ENCODE data around the gene PANK4.
"Not testable (repeated sequence)": the region's sequence is repeated elsewhere in the genome, so short reads cannot be mapped to it uniquely, and the experiment has no call there.

Gene PANK4

DNA sequence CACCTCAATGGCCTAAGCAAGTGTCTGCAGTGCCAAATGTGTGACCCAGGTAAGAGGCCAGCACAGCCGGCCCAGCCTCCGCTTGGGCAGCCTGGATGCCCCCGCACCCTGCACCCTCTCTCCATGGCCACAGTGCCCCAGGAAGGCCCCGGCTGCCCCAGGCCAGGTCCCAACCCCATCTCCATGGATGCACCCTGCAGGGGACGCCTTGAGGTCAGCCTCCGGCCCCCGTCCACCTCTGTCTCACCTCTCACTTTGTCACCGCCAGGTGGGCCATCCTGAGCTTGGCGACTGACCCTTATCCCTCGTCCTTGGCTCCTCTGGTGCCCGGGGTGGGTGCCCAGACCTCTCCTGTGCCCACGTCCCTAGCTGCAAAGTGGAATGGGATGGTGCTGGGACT lies 32.0 kb upstream of the PANK4 start:
- DNase-seq: no peak

DNA sequence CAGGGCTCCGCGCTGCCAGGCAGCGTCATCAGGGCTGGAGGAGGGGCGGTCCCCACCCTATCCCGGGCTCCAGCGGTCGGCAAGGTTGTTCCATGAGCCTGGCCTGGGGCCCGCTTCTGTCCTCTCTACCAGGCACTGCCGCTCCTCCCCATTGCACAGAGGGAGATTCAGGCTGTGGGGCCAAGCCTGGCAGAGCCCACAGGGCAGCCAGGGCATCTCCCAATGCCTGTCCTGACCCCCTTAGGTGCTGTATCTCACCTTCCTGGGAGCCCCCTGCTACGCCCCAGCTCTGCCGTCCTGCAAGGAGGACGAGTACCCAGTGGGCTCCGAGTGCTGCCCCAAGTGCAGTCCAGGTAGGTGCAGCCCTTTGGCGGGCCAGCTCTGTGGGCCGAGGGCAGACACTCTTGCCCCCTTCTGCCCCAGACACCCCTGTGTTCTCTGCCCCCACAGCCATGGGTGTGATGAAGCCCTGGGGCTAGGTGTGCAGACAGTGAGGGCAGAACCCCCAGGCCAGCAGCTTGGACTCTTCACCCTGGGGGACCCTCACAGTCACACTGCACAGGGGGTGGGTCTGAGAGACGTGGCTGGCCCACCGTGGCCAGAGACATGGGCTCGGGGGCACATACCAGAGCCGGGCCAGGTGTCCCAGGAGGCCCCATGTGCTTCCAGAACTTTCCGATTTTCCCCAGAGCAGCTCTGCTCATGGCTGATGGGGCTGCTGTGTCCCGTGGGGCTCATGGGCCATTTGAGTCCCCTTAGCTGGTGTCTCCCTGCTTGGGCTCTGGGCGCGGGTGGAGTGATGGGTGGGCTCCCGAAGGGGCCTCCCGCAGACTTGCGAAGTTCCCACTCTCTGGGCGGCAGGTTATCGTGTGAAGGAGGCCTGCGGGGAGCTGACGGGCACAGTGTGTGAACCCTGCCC lies 31.3 kb upstream of the PANK4 start:
- DNase-seq: no peak

DNA sequence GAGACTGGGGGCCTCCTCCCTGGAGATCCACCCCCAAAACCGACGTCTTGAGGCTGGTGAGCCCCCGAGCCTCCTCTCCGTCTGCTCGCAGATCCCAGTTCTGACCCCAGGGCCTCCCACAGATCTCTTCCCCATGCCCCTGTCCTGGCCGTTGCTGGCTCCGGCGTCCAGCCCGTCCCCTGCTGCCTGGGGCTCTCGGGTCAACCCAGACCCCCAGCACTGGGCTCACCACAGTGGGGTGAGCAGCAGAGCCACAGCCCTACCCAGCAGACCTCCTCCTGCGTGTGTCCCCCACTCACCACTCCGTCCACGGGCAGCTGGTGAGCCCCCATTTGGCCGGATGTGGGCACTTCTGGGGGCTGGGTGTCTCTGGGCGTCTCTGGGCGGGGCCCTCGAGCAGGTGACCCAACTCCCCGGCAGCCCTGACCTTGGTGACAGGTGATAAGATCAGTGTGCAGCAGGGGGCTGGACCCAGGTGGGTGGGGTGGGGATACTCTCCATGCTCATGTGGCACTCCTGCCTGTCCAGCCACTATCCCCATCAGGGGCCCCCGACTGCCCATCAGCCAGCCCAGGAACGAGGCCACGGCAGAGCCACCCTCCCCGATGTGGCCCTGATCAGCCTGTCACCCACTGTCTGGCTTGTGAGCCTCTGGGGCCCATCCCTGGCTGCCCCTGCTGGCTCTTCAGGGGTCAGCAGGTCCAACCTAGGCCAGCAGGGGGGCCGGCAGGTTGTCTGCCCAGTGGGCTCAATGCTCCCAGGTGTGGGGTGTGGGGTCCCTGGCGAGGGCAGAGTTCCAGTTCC lies 30.5 kb upstream of the PANK4 start:
- DNase-seq: peak; percentile 55

DNA sequence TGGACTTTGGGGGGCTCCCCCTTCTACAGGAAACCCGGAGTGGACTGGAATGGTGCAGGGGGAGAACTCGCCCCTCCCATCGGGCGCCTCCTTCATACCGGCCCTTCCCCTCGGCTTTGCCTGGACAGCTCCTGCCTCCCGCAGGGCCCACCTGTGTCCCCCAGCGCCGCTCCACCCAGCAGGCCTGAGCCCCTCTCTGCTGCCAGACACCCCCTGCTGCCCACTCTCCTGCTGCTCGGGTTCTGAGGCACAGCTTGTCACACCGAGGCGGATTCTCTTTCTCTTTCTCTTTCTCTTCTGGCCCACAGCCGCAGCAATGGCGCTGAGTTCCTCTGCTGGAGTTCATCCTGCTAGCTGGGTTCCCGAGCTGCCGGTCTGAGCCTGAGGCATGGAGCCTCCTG lies 29.9 kb upstream of the PANK4 start, which contains the start of gene TNFRSF14:
Gene TNFRSF14, plus strand, starts transcription at position 95 of the 401 bp plus-strand sequence. Its CDS starts 294 bp downstream, at position 389.
- DNase-seq: peak; percentile 76

DNA sequence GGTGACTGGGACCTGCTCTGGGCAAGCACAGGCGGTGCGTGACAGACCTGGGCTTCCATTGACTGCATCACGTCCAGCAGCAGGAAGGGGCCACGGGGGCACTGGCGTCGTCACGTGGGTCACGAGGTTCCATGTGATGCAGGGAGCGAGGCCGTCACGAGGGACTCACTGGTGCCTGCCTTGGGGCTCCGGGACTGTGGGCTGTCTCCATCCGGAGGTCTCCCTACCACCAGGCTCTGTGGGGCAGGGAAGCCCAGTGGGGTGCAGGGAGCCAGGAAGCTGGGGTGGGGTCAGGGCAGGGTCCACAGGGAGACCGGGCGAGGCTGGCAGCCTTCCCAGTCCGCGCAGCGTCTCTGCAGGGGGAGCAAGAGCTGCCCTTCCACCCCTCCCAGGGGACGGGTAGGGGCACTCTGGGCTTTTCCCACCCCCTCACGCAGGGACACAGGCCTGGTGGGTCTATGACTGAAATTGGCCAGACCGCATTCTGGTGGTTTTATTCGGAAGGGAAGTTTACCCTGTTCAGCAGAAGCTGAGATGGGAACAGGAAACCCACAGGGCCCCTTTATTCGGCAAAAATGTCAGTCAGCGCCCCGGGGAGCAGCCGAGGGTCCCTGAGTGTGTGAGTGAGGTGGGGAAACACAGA lies 29.4 kb upstream of the PANK4 start:
- peak; percentile 76 for DNase-seq

DNA sequence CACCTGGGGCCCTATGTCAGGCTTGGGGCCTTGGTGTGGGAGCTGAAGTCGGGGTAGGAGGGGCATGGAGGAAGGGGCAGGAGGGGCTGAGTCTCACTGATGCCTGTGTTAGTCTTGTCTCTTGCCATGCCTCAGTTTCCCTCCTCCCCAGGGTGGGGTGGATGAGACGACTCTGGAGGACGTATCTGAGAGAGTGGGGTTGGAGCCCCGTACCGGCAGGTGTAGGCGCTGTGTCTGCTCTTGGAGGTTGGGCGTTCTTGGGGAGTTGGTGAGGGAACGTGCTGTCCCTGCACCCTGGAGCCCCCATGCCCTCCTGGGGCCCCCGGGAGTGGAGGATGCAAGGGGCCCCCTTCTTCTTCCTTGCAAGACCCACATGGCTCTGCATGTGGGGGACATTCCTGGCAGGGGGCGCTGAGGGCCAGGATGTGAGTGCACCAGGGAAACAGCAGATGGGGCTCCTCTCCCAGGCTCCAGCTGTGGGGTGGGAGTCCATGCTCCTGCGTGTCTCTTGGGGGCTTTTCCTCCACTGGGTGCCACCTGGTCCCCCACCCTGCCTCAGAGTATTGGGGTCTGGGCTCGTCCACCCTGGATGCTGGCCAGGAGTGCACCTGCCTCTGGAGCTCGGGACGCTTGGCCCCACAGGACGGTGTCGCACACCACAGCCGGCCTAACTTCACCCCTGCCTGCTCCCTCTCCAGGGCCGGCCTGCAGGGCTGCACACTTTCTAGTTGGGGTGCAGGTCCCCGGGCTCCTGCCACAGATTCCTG lies 28.4 kb upstream of the PANK4 start:
- DNase-seq: peak; percentile 78

DNA sequence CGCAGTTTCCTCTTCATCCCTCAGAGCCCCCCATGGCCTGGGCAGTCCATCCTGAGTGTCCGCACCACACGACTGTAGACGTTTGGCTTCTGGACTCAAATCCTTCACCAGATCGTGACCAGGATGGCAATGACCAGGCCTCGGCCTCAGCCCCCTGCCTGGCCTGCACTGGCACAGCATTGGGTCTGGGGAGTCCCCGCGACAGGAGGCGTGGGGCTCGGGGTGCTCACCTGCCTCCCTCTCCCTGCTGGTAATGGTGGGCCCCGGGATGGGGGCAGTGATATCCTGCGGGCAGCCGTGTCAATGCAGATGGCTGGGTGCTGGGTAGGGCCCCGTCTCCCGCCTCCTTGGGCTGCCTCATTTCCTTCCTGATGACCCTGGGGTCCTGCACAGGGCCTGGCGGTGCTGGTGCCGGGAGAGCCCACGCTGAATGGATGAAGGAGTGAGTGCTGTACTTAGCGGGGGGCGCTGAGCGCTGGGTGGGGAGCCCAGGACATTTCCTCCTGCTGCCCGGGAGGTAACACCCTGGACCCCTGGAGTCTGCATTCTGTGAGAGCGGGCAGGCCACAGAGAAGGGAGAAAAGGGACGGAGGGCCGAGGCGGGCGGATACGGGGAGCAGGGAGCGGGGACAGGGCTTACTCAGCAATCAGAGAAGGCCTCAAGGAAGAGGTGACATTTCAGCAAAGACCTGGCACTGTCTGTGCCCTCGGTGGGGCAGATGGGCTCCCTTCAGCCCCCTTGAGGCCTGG lies 27.6 kb upstream of the PANK4 start:
- no peak for DNase-seq

DNA sequence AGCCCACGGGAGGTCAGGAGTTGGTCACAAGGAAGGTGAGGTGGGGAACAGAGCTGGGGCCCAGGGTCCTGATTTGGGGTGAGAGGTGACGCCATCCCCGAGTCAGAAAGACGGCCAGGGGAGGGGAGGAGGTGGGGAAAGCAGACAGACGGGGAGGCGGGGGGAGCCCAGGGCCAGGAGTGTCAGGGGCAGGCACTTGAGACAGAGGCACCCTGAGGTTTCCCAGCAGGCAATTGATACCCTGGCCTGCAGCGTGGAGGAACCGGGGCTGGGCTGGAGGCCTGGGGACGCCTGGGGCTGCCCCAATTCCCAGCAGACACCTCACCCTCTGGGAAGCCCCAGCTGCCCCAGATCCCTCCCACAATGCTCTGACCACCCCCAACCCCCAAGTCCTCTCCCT lies 26.7 kb upstream of the PANK4 start:
- not testable (repeated sequence) for DNase-seq

DNA sequence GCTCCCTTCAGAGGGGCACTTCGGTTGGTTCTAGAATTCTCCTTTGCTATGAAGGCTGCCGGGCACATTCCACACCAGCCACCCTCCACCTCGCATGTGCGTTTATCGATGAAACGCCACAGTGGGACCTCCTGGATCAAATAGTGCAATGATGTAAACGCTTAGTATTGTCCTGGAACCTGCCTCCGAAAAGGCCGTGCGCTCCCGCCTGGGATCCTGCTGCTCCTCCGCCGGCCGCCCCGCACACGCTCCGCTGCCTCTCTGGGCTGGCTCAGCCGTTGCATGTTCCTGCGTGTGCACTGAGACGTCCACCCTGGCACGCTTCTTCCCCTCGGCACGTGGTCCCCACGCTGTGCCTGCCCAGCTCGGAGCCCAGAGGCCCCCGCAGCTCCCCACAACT lies 25.8 kb upstream of the PANK4 start:
- no peak for DNase-seq

DNA sequence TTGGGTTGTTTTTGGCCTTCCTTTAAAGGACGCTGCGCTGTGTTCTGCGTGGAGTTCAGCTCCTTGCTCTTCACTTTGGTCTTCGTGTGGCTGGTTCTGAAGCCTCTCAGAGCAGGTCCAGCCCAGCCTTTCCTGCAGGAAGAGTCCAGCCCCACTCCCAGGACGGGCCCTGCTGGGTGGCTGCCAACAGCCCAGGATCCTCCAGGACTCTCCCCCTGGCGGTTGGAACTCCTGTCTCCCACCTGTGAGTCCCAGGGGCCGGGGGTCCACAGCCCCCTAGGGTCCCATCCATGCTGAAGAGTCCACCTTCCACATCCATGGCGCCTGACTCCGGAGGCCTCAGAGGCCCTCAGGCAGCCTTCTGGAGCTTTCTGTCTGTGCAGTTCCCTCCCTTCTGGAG lies 25.1 kb upstream of the PANK4 start:
- DNase-seq: not testable (repeated sequence)

DNA sequence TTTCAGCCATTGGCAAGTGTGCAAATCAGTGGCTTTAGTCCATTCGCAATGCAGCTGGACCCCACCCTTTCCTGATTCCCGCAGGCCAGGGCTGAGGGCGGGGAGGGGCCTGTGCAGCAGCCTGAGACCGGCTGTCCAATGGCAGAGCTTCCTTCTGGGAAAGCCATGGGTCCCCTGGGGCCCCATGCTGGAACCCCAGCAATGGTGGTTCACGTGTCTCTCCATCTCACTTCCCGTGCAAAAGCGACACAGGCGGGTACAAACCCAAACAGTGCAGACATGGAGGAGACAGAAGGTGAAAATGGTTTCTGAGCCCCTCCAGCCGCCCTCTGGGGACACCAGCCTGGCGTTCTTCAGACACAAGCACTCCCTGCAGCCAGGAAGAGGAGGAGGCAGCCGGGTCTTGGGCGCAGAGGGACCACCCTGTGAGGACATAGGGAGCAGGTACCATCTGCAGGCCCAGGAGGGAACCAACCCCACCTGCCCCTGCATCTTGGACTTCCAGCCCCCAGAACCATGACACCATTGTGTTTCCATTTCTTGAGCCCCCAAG lies 24.0 kb upstream of the PANK4 start:
- DNase-seq: not testable (repeated sequence)

DNA sequence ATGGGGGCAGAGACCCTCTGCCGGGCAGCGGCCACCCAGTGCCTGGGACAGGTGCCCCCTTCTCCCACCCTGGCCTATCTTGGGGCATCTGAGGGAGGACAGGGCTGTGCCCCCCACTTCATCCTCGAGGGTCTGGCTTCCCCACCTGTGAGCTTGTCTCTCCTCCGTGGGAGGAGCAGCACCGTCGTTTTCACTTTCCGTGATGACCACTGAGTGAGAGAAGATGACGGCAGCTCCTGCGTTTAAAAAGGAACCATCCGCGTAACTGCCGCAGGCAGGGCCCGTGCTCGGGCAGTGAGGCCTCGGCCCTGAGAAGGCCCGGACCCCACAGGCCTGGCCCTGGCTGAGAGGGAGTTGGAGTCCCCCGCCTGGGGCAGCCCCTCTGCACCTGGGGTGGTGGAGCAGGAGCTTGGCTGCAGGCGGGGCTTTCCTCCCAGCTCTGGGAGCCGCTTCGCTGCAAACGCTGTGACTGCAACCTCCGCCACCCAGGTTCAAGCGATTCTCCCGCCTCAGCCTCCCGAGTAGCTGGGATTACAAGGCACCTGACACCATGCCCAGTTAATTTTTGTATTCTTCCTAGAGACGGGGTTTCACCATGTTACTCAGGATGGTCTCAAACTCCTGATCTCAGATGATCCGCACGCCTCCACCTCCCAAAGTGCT lies 23.1 kb upstream of the PANK4 start:
- not testable (repeated sequence) for DNase-seq

DNA sequence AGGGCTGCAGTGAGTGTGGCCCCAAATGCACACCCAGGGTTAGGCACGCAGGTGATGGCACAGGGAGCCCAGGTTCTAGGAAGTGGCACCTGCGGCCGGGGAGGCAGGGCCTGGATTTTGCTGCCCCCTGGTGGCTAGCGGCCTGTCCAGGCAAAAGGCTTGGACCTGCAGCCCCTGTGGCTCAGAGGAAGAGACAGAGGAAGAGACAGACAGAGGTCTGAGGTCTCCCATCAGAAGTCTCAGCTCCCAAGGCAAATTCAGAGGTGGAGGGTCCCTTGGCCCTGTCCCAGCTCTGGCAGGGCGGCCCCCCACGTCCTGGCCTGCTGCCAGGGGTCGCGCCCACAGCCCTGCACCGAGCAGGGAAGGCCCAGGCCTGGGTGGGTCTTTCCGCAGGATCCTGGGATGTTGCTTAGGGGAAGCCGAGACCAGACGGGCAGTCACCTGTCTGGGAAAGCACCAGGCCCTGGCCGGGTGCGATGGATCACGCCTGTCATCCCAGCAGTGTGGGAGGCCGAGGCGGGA lies 21.7 kb upstream of the PANK4 start:
- peak; percentile 92 for DNase-seq

DNA sequence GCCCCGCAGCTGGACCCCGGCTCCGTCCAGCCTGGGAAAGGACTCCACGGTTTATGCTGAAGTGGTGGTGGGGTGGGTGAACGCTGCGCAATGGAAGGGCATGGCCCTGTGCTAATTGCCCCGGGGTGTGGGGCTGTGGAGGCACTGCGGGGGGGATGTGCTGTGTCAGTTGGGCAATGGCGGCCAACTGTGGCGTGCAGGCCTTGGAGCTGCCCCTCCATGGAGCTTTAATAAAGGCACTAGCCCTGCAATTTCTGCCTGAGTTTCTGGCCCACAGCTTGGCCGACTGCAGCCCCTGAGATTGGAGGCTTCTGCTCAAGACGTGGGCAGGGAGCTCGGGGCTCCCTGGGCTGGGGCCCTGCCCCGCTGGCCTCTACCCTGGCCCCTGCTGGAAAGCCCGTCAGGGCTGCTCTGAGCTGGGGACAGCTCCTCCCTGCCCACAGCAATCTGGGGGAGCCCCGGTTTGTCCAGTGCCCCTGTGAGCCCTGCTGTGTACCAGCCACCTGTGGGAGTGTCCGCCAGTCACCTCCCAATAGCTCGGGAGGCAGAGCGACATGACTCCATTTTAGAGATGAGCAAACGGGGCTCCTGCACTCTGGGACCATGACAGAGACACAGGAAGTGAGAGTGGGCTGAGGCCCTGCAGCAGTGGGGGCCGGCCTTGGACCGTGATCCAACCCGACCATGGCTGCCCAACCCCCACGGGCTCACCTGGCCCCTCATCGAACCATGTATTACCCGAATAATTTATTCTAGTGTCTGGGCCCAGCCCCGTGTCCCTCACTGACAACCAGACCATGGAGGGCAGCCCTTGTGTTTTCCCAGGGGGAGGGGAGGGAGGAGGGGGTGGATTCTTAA lies 21.0 kb upstream of the PANK4 start:
- peak; percentile 59 for DNase-seq

DNA sequence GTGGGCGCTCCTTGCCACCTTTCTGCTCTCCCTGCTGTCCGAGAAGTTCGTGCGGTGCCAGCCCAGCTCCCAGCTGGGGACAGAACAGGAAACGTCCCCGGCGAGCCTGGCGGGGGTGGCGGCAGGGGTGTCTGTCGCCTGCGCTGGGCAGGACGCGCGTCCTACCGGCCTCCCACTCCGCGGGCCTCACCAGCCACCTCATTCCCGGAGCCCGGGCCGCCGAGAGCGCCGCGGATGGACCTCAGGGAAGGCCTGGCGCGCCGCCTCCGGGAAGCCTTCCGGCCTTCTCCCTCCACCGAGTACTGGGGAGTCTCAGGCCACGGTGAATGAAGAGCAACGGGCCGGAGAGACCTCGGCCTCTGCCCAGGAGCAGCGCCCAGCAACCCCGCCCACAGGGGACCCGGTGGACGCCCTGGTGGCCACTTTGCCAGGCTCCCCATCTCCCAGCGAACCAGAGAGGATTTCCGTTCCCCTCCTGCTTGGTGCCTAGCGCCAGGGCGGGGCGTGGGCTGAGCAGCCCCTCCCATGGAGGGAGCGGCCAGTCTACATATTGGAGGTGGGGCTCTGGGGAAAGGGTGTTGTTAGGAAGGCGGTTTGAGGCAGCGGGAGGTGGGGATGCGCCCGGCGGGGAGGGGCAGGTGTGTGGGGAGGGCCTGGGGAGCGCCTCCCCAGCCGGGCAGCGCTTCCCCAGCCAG lies 20.3 kb upstream of the PANK4 start:
- DNase-seq: peak; percentile 90

DNA sequence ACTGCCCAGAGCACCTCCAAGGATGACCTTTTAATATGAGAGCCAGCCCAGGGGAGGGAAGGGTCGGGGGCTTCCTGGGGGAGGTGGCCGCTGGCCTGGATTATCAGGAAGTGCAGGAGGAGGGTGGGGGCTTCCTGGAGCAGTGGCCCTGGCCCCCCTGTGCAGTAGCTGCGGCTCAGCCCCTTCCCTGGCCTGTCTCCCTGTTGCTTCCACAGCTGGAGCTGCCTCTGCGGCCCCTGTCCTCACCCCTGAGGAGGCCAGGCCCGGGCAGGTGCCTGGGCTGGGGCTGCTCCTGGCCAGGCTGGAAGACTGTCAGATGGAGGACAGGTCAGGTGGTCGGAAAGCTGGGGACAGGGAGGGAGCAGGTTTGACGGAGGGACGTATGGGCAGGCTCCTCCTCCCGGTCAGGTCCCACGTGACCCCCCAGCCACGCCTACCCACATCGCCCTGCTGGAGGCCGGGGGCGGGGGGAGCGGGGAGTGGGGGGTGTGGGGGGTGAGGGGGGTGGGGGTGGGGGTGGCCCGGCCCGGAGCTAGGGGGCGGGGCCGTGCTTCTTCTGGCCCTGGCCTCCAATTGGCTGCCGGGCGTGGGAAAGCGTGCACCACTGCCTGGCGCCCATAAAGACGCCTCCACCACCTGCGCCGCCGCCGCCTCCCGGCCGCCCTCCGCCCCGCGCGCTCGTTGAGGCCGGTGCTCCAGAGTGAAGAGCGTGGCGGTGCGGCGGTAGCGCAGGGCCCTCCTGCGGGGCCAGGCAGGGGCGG lies 19.5 kb upstream of the PANK4 start:
- DNase-seq: peak; percentile 96

DNA sequence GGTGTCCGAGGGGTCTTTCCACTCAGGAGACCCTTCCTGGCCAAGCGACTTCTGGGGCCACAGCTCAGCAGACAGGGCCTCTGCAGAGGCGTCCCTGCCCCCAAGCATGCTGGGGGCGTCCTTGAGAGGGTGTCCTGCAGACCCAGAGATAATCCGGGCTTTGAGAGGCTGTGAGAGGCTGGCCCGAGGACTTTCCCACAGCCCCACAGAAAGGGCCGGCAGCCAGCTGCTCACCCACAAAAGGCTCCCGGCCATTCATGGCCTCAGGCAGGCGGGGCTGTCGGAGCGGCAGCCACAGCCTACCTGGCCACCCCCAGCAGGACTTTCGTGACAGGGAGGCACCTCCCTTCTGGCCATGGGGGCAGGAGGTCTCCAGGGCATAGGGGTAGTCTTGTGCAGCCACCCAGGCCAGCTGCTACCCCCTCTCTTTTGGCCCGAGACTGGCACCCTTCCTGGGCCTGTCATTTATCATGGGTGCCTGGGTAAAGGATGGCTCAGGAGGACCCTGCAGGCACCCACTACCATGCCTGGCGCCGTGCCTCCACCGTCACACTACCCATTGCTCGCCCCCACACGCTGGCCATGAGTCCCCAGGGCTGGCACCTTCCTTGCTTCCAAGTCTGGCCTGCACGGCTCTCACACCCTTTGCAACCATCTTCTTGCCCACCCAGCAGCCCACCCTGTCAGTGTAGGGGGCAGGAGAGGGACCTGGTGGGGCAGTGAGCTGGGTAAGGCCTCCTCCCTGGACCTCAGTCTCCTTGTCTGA lies 18.7 kb upstream of the PANK4 start:
- DNase-seq: no peak

All from CD4-positive, alpha-beta T cell treated with Interleukin-17A for 4 hours (primary cell).